ENCODE results near the gene ZNF80.

The ZNF80 gene

GRCh38 chr3:114213627-114214541 is 23.5 kb downstream of the ZNF80 start:
- peaks cover 14% of the 10 kb centered on the region for H3K36me3 Mint-ChIP-seq (ENCODE audit: low read depth)
- no peak overlapping the region for H3K27ac Mint-ChIP-seq
- H3K27me3 Mint-ChIP-seq, result no peaks in the 10 kb centered on the region
- H3K9me3 Mint-ChIP-seq, result peaks cover 4% of the 10 kb centered on the region
- H3K4me3 Mint-ChIP-seq, result no peak overlapping the region
- peak; percentile 79 for DNase-seq
- no peaks in the 10 kb centered on the region for H3K4me1 Mint-ChIP-seq (ENCODE audit: low read depth)

- peaks cover 1% of the 10 kb centered on the region for H3K4me1 Mint-ChIP-seq (ENCODE audit: low read depth)
- no peaks in the 10 kb centered on the region for H3K27me3 Mint-ChIP-seq
- DNase-seq, result no peak
- H3K4me3 Mint-ChIP-seq, result no peak overlapping the region
- H3K27ac Mint-ChIP-seq, result no peak overlapping the region
- H3K36me3 Mint-ChIP-seq (ENCODE audit: low read depth), result peaks cover 11% of the 10 kb centered on the region
- H3K9me3 Mint-ChIP-seq, result peaks cover 4% of the 10 kb centered on the region
Observed at GRCh38 chr3:114213292-114213626, 24.1 kb downstream of the ZNF80 start.

- DNase-seq, result no peak
- Mint-ChIP-seq H3K36me3 (ENCODE audit: low read depth) (peaks cover 6% of the 10 kb centered on the region), H3K4me1 (ENCODE audit: low read depth) (peaks cover 4% of the 10 kb centered on the region), H3K27me3 (no peaks in the 10 kb centered on the region), H3K27ac (no peak overlapping the region), H3K4me3 (no peak overlapping the region), H3K9me3 (peaks cover 4% of the 10 kb centered on the region)
Observed at GRCh38 chr3:114212646-114213045, 24.7 kb downstream of the ZNF80 start.

GRCh38 chr3:114207768-114208167 is 29.6 kb downstream of the ZNF80 start:
- Mint-ChIP-seq H3K9me3 (peaks cover 4% of the 10 kb centered on the region), H3K27me3 (no peaks in the 10 kb centered on the region), H3K4me3 (no peak overlapping the region), H3K36me3 (ENCODE audit: low read depth) (no peaks in the 10 kb centered on the region), H3K27ac (no peak overlapping the region), H3K4me1 (ENCODE audit: low read depth) (peaks cover 19% of the 10 kb centered on the region)
- no peak for DNase-seq

GRCh38 chr3:114206342-114206741 is 31.0 kb downstream of the ZNF80 start:
- no peaks in the 10 kb centered on the region for H3K27me3 Mint-ChIP-seq
- no peak for DNase-seq
- H3K4me3 Mint-ChIP-seq, result no peak overlapping the region
- H3K9me3 Mint-ChIP-seq, result peaks cover 4% of the 10 kb centered on the region
- no peak overlapping the region for H3K27ac Mint-ChIP-seq
- H3K36me3 Mint-ChIP-seq (ENCODE audit: low read depth), result no peaks in the 10 kb centered on the region
- peaks cover 19% of the 10 kb centered on the region for H3K4me1 Mint-ChIP-seq (ENCODE audit: low read depth)

GRCh38 chr3:114205541-114205940 is 31.8 kb downstream of the ZNF80 start:
- H3K36me3 Mint-ChIP-seq (ENCODE audit: low read depth), result no peaks in the 10 kb centered on the region
- peaks cover 19% of the 10 kb centered on the region for H3K4me1 Mint-ChIP-seq (ENCODE audit: low read depth)
- no peaks in the 10 kb centered on the region for H3K27me3 Mint-ChIP-seq
- H3K9me3 Mint-ChIP-seq, result peaks cover 4% of the 10 kb centered on the region
- H3K27ac Mint-ChIP-seq, result no peak overlapping the region
- no peak overlapping the region for H3K4me3 Mint-ChIP-seq
- DNase-seq, result no peak

GRCh38 chr3:114194750-114195149 is 42.6 kb downstream of the ZNF80 start:
- no peaks in the 10 kb centered on the region for H3K27me3 Mint-ChIP-seq
- H3K4me3 Mint-ChIP-seq, result no peak overlapping the region
- H3K36me3 Mint-ChIP-seq (ENCODE audit: low read depth), result no peaks in the 10 kb centered on the region
- no peaks in the 10 kb centered on the region for H3K9me3 Mint-ChIP-seq
- peaks cover 5% of the 10 kb centered on the region for H3K4me1 Mint-ChIP-seq (ENCODE audit: low read depth)
- peak overlapping the region; percentile 42 for H3K27ac Mint-ChIP-seq
- DNase-seq, result no peak

GRCh38 chr3:114192136-114192535 is 45.2 kb downstream of the ZNF80 start:
- Mint-ChIP-seq H3K27me3 (no peaks in the 10 kb centered on the region), H3K4me3 (no peak overlapping the region), H3K27ac (no peak overlapping the region), H3K36me3 (ENCODE audit: low read depth) (no peaks in the 10 kb centered on the region), H3K4me1 (ENCODE audit: low read depth) (peaks cover 5% of the 10 kb centered on the region), H3K9me3 (no peaks in the 10 kb centered on the region)
- no peak for DNase-seq

GRCh38 chr3:114186501-114186900 is 50.9 kb downstream of the ZNF80 start:
- DNase-seq, result no peak
- no peak overlapping the region for H3K4me3 Mint-ChIP-seq
- H3K4me1 Mint-ChIP-seq (ENCODE audit: low read depth), result no peaks in the 10 kb centered on the region
- H3K9me3 Mint-ChIP-seq, result peaks cover 9% of the 10 kb centered on the region
- no peaks in the 10 kb centered on the region for H3K36me3 Mint-ChIP-seq (ENCODE audit: low read depth)
- H3K27ac Mint-ChIP-seq, result no peak overlapping the region
- H3K27me3 Mint-ChIP-seq, result no peaks in the 10 kb centered on the region

All from activated T-cell treated with anti-CD3 and anti-CD28 coated beads, Interleukin-2, amount 50 U/mL, for 24 hours (primary cell).